Measurements from ENCODE around the gene TXNIP.
A peak's percentile ranks its signal among the peaks of the same experiment; 100 is the strongest.

TXNIP gene

GRCh38 chr1:145962157-145963102 lies 33.9 kb downstream of the TXNIP start:
- no peak for DNase-seq (ENCODE audit: low read depth)

- DNase-seq (ENCODE audit: low read depth) = no peak
Measured at GRCh38 chr1:145961425-145962156, 34.8 kb downstream of the TXNIP start.

GRCh38 chr1:145961109-145961424 lies 35.3 kb downstream of the TXNIP start:
- DNase-seq (ENCODE audit: low read depth) = no peak

GRCh38 chr1:145960468-145961108 lies 35.8 kb downstream of the TXNIP start:
- no peak for DNase-seq (ENCODE audit: low read depth)

DNA sequence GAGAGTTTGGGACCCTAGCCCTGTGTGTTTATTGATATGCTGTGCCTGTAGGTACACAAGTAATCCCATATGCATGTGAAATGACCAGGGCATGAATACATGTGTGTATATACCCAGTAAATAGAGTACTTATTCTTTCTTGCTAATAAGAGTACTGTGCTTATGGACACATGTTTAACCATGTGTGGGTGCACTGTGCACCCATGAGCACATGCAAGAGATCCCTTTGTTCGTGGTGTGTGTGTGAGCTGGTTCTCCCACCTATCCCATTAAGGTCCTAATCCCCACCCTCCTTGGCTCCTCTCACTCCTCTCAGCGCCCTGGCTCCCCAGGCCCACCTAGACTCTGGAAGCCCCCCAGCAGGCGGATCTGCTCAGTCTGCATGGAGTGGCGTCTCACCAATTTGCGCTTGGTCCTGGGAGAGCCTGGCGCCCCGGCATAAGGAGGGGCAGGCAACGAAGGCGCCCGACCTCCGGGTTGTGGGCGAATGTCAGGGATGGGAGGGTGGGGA lies 36.4 kb downstream of the TXNIP start:
- DNase-seq (ENCODE audit: low read depth) = no peak

DNA sequence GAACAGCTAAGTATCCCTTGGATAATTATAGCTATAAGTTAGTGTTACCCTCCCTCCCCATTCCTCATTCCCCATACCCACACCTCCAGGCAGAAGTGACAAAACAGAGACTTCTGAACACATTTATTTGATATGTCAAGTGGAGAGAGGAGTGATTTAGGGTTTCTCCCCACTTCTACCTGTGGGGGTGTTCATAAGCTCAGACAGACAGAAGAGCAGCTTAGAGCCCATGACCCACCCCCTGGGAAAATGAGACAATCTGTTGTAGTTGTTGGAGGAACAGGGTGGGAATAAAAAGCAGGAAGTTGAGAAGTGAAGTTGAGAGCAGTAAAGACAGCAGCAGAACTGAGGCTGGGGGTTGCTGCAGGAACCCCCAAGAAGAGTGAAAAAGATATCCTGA lies 37.0 kb downstream of the TXNIP start:
- DNase-seq (ENCODE audit: low read depth) = no peak

GRCh38 chr1:145958734-145959133 lies 37.6 kb downstream of the TXNIP start:
- DNase-seq (ENCODE audit: low read depth) = no peak

DNA sequence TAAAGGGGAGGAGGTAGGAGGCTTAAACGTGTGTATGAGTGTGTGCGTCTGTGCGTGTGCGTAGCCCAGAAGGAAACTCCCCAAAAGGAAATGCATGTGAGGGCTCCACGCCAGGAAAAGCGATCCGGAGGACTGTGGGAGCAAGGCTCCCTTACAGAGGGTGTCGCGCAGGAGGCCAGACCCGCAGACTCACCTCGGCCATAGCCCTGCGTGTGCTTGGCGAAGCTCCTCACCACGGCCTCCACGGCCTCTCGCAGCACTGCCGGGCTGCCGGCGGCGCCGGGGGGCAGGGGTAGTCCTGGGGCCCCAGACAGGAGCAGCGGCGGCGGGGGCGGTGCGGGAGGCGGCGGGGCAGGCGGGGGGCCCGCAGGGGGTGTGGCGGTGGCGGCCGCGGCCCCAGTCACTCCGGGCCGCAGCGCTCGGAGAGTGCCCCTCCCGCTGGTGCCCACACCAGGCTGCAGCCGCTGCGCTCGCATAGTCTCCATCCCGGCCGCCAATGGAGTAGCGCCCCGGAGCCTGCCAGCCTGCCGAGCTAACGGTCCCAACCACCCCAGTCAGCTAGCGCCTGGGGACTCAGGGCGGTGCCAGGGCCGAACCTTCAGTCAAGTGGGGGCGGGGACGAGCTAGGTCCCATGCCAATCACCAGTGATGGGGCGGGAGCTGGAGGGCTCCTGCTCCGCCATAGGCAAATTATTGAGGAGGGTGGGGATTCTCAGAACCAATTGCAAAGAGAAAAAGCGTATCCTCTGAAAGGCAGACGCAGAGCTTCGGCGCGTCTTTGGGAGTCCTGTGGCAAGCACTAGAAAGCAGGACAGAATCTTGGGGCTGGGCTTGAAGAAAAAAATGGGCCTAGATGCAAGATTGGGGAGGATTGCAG lies 38.7 kb downstream of the TXNIP start, which contains the start of gene LIX1L:
LIX1L (minus strand) TSS at position 575 of the 877 bp plus-strand sequence; CDS start at position 485, 90 bp downstream.
- peak; percentile 97 for DNase-seq (ENCODE audit: low read depth)

GRCh38 chr1:145956781-145957442 lies 39.5 kb downstream of the TXNIP start:
- DNase-seq (ENCODE audit: low read depth) = no peak

DNA sequence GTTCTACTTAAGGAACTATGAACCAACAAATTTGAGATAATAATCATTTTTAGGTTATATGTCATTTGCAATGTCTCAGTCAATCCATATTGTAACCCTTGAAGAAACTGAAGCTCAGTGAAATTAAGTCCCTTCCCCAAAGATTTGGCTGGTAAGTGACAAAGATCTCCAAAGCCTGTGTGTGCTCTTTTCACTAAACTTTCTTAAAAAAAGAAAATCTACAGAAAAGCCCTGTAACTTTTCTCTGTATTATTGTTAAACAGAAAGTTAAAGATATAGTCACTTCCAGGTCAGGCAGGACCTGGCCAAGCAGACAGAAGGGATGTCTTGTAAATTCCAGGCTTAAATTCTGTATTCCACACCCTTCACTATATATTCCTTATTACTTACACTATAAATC lies 40.0 kb downstream of the TXNIP start:
- DNase-seq (ENCODE audit: low read depth) = no peak

GRCh38 chr1:145955436-145955835 lies 40.9 kb downstream of the TXNIP start:
- DNase-seq (ENCODE audit: low read depth) = no peak

GRCh38 chr1:145953861-145954260 lies 42.5 kb downstream of the TXNIP start:
- no peak for DNase-seq (ENCODE audit: low read depth)

DNA sequence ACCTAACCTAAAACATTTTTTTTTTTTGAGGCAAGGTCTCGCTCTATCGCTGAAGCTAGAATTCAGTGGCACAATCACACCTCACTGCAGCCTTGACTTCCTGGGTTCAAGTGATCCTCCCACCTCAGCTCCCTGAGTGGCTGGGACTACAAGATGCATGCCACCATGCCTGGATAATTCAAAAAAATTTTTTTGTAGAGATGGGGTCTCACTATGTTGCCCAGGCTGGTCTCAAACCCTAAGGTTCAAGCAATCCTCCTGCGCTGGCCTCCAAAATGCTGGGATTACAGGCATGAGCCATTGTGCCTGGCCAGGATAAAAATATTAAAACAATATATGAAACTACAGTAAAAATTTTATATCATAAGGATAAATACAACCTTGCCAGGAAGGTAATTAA lies 43.5 kb downstream of the TXNIP start:
- no peak for DNase-seq (ENCODE audit: low read depth)

- DNase-seq (ENCODE audit: low read depth) = no peak
Measured at GRCh38 chr1:145951526-145951925, 44.9 kb downstream of the TXNIP start.

- DNase-seq (ENCODE audit: low read depth) = no peak
Measured at GRCh38 chr1:145949219-145949618, 47.2 kb downstream of the TXNIP start.

DNA sequence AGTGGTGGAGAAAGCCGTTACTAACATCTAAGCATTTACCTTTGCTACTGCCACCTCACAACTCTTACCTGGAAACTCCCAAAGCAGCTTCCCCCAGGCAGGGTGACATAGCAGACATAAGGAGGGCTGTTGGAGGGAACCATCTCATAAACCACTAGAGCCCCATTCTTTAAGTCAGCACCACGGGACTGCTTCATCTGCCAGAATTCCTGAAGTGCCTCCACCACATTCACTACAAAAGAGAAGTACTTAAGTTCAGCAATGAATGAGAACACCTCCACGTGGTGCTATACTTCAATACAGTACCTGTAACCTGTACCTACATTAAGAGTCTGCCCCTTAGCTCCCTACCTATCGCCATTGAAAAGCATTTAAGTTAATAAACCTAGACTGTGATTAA lies 48.8 kb downstream of the TXNIP start:
- DNase-seq (ENCODE audit: low read depth) = no peak

DNA sequence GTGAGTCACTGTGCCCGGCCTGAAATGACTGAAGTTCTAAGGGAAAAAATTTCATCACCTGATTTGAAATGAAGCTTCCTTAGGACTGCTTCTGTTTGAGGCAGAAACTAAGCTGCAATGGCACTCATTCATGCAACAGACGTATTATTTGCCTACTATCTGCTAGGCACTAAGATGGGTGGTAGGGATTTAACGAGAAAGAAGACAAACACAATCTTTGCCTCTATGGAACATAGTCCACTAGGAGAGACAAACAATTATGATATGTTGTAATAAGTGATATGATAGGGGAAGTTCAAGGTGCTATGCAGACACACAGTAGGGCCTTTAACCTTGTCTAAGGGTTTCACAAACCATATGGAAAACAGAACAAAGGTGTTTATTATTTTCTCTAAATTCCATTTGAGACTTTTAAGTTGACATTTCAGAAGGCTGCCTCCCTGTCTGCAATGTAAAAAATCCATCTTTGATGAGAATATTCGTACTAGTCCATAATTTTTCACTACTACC lies 49.8 kb downstream of the TXNIP start:
- DNase-seq (ENCODE audit: low read depth) = no peak

GRCh38 chr1:145944532-145944931 lies 51.8 kb downstream of the TXNIP start:
- DNase-seq (ENCODE audit: low read depth) = no peak

GRCh38 chr1:145942871-145943270 lies 53.5 kb downstream of the TXNIP start:
- DNase-seq (ENCODE audit: low read depth) = no peak
